Measurements from ENCODE around the gene DPP3.

- TF ChIP-seq RCOR1 (IDR thresholded peaks at IDR 0.05; ENCODE audit: insufficient replicate concordance, low read length): no peak
- TF ChIP-seq CTCF (conservative IDR thresholded peaks at IDR 0.05; ENCODE audit: low read depth, low read length): no peak
- TF ChIP-seq MXI1 (IDR thresholded peaks at IDR 0.05; ENCODE audit: borderline replicate concordance, low read depth, low read length): no peak
Observed at GRCh38 chr11:66475349-66476172, 4.7 kb upstream of the DPP3 start.

Data from IMR-90 (cell line).